Neural cell (in vitro differentiated cells): ENCODE results near the gene COL6A3.

Experiments
- EP300 ChIP-seq: fragments of 450-650 bp; conservative IDR thresholded peaks from 2 replicates; pipeline ENCODE4 v1.6.1; 2014; ENCODE audit warnings: antibody characterized with exemption, mild to moderate bottlenecking, moderate library complexity; ENCODE audit not compliant: poor library complexity, severe bottlenecking
- RAD21 ChIP-seq: fragments of 450-650 bp; conservative IDR thresholded peaks from 2 replicates; pipeline ENCODE4 v1.6.1; 2014; ENCODE audit warnings: antibody characterized with exemption, mild to moderate bottlenecking, moderate library complexity
- TF ChIP-seq, protein P1 (sequence below): fragments of 450-650 bp; IDR thresholded peaks from 2 replicates; pipeline ENCODE4 v1.5.1; 2014; ENCODE audit warnings: antibody characterized with exemption, mild to moderate bottlenecking, moderate library complexity; ENCODE audit not compliant: poor library complexity, severe bottlenecking

DNA sequence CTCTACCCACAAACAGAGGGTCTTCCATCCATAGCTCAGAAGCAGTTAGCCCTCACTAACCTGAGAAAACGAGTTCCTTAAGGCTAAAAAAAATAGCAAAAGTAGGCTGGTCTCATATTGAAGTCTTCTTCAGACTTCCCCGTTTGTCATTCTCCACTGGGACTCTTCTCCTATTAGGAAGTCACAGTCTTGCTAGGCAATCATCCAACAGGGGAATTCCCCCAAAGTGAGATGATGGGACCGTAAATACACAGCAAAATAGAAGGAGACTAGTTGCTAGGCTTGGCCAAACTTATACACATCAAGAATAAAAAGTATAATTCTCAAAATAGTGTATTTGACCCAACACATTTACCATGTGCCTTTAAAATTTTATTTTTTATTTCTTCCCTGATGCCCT, 34.3 kb downstream of the COL6A3 start:
- TF ChIP-seq, protein P1, sequence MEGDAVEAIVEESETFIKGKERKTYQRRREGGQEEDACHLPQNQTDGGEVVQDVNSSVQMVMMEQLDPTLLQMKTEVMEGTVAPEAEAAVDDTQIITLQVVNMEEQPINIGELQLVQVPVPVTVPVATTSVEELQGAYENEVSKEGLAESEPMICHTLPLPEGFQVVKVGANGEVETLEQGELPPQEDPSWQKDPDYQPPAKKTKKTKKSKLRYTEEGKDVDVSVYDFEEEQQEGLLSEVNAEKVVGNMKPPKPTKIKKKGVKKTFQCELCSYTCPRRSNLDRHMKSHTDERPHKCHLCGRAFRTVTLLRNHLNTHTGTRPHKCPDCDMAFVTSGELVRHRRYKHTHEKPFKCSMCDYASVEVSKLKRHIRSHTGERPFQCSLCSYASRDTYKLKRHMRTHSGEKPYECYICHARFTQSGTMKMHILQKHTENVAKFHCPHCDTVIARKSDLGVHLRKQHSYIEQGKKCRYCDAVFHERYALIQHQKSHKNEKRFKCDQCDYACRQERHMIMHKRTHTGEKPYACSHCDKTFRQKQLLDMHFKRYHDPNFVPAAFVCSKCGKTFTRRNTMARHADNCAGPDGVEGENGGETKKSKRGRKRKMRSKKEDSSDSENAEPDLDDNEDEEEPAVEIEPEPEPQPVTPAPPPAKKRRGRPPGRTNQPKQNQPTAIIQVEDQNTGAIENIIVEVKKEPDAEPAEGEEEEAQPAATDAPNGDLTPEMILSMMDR, result no peak
- TF ChIP-seq RAD21 (no peak), EP300 (no peak)
